IMR-90 (cell line): ENCODE measurements around the gene KRTDAP.
"Not testable (repeated sequence)": the region's sequence is repeated elsewhere in the genome, so short reads cannot be mapped to it uniquely, and the experiment has no call there.

Experiments used
- BHLHE40 ChIP-seq: fragments of 150-350 bp; IDR thresholded peaks from 2 replicates; pipeline ENCODE4 v1.6.1; 2016; ENCODE audit warnings: mild to moderate bottlenecking, low read depth, low read length
- CEBPB ChIP-seq: IDR thresholded peaks from 2 replicates; pipeline ENCODE4 v1.6.1; 2012; ENCODE audit warnings: low read depth, low read length, improper control_type of control experiment
- CHD1 ChIP-seq: IDR thresholded peaks from 2 replicates; pipeline ENCODE4 v1.6.1; 2012; ENCODE audit warnings: low read depth, low read length, improper control_type of control experiment
- CTCF ChIP-seq: conservative IDR thresholded peaks from 2 replicates; pipeline ENCODE4 v1.5.1; 2012; ENCODE audit warnings: mild to moderate bottlenecking, low read depth, low read length, improper control_type of control experiment
- MAFK ChIP-seq: IDR thresholded peaks from 2 replicates; pipeline ENCODE4 v1.6.1; 2012; ENCODE audit warnings: low read depth, low read length, improper control_type of control experiment
- MAZ ChIP-seq: IDR thresholded peaks from 2 replicates; pipeline ENCODE4 v1.6.1; 2012; ENCODE audit warnings: low read depth, mild to moderate bottlenecking, low read length, improper control_type of control experiment, moderate library complexity, borderline replicate concordance
- MXI1 ChIP-seq: IDR thresholded peaks from 2 replicates; pipeline ENCODE4 v1.6.1; 2012; ENCODE audit warnings: low read depth, mild to moderate bottlenecking, low read length, moderate library complexity, borderline replicate concordance
- NFE2L2 ChIP-seq: fragments of 150-350 bp; IDR thresholded peaks from 2 replicates; pipeline ENCODE4 v1.6.1; 2016; ENCODE audit warnings: low read depth, mild to moderate bottlenecking, low read length
- POLR2A ChIP-seq: IDR thresholded peaks from 2 replicates; pipeline ENCODE4 v1.6.1; 2012; ENCODE audit warnings: mild to moderate bottlenecking, low read depth, low read length
- RAD21 ChIP-seq: IDR thresholded peaks from 2 replicates; pipeline ENCODE4 v1.6.1; 2012; ENCODE audit warnings: low read length, improper control_type of control experiment
- RCOR1 ChIP-seq: IDR thresholded peaks from 2 replicates; pipeline ENCODE4 v1.6.1; 2012; ENCODE audit warnings: mild to moderate bottlenecking, low read length, improper control_type of control experiment; ENCODE audit not compliant: insufficient replicate concordance
- RFX5 ChIP-seq: IDR thresholded peaks from 2 replicates; pipeline ENCODE4 v1.8.0; 2012; ENCODE audit warnings: low read depth, mild to moderate bottlenecking, low read length, moderate library complexity
- SMC3 ChIP-seq: fragments of 150-350 bp; IDR thresholded peaks from 2 replicates; pipeline ENCODE4 v1.6.1; 2016; ENCODE audit warnings: low read depth, mild to moderate bottlenecking, antibody characterized with exemption, low read length, moderate library complexity
- USF2 ChIP-seq: fragments of 150-350 bp; IDR thresholded peaks from 2 replicates; pipeline ENCODE4 v1.6.1; 2017; ENCODE audit warnings: mild to moderate bottlenecking, antibody characterized with exemption, low read length, low read depth

- not testable (repeated sequence) for TF ChIP-seq CTCF, POLR2A, USF2, RAD21, BHLHE40, RFX5, MAZ, RCOR1, CEBPB, NFE2L2, SMC3, CHD1, MXI1, MAFK
These were observed 15.7 kb downstream of the KRTDAP start for GRCh38 chr19:35474594-35474993.
